Prostate gland (tissue), 2 donors: ENCODE data around the gene SMIM14. TPM values are rescaled to one million over a fixed set of nuclear protein-coding genes. Genes with fewer than 3 reads are reported as not detected.
"Not testable (repeated sequence)": the region's sequence is repeated elsewhere in the genome, so short reads cannot be mapped to it uniquely, and the experiment has no call there.

Experiments used
- DNase-seq: peaks from one replicate; pipeline ENCODE4 v3.0.0-alpha.2; 2019; ENCODE audit warnings: low spot score
- H3K27ac ChIP-seq, 2 donors: fragments of 200-600 bp; sonication (generic); 2 replicates each; pipeline ENCODE4 v1.5.1; 2017 to 2019
- H3K27me3 ChIP-seq: fragments of 200-600 bp; sonication (generic); replicated peaks from 2 replicates; pipeline ENCODE4 v1.5.1; 2019; ENCODE audit not compliant: insufficient read depth
- H3K36me3 ChIP-seq, 2 donors: fragments of 200-600 bp; sonication (generic); 1 replicate in 1 of 2; 2 replicates in 1 of 2; pipeline versions ENCODE4 v1.5.1 to v1.8.1; 2017 to 2019
- H3K4me1 ChIP-seq: fragments of 200-600 bp; sonication (generic); replicated peaks from 2 replicates; pipeline ENCODE4 v1.5.1; 2019
- H3K4me3 ChIP-seq, 2 donors: fragments of 200-600 bp; sonication (generic); 2 replicates each; pipeline ENCODE4 v1.5.1; 2017 to 2019
- H3K9me3 ChIP-seq: fragments of 200-600 bp; sonication (generic); 2 replicates; pipeline ENCODE4 v1.5.1; 2017
- CTCF ChIP-seq, 4 experiments: fragments of 200-600 bp in 2 of 4; fragments of 450-650 bp in 2 of 4; sonication (generic) in 2 of 4; IDR thresholded peaks; 1 replicate in 3 of 4; 2 replicates in 1 of 4; pipeline ENCODE4 v1.5.1; 2016 to 2019; ENCODE audit warnings: antibody characterized with exemption in 4 of 4, mild to moderate bottlenecking in 2 of 4, moderate library complexity in 2 of 4
- POLR2A ChIP-seq: fragments of 450-650 bp; IDR thresholded peaks from one replicate; pipeline ENCODE4 v1.6.1; 2016; ENCODE audit warnings: antibody characterized with exemption, mild to moderate bottlenecking
- POLR2AphosphoS5 ChIP-seq: sonication (generic); formaldehyde crosslinking; IDR thresholded peaks from one replicate; pipeline ENCODE4 v1.6.1; 2017; ENCODE audit warnings: antibody characterized with exemption
- WGBS: methylation state at CpG from one replicate; pipeline ENCODE4 v1.1.5; 2018; 5-methylcytosine and 5-hydroxymethylcytosine counted together
- intact Hi-C: fragments of 100-400 bp; cut with DNase I; formaldehyde crosslinking; loops from one replicate; pipeline ENCODE4 v1.14.2; 2022
- total RNA-seq, 2 donors: library from RNA; depleted of rRNA; stranded (reverse); fragments of >200 nt; gene quantifications; one replicate each; pipeline ENCODE4 v1.1.0, GENCODE V29; 2016

SMIM14 gene
- total RNA-seq, 2 donors from 2014 or later, result 36.1 to 101 TPM

GRCh38 chr4:39539089-39539611 is 99.5 kb downstream of the SMIM14 start:
- Histone ChIP-seq H3K4me3 (peak overlapping the region in 1 of 2 donors; percentile 6), H3K36me3 (no peaks in the 10 kb centered on the region), H3K27ac (peak overlapping the region; percentile 61 to 69), H3K9me3 (no peaks in the 10 kb centered on the region), H3K27me3 (no peaks in the 10 kb centered on the region), H3K4me1 (peaks cover 3% of the 10 kb centered on the region)
- TF ChIP-seq POLR2AphosphoS5 (peak; percentile 80), CTCF (IDR thresholded peaks at IDR 0.05) (no peak)
- 35% methylated on average over 5 of the region's 5 CpGs for WGBS
- DNase-seq, result peak; percentile 86
- intact Hi-C loops, result no loop called here

GRCh38 chr4:39533541-39533940 is 105.1 kb downstream of the SMIM14 start:
- 94% methylated on average over 5 of the region's 5 CpGs for WGBS
- no peak for TF ChIP-seq CTCF (IDR thresholded peaks at IDR 0.05)
- TF ChIP-seq POLR2AphosphoS5, result no peak
- TF ChIP-seq POLR2A, result no peak
- intact Hi-C loops, result no loop called here
- Histone ChIP-seq H3K27me3 (no peaks in the 10 kb centered on the region), H3K4me3 (no peak overlapping the region), H3K27ac (no peak overlapping the region), H3K36me3 (no peaks in the 10 kb centered on the region), H3K4me1 (no peaks in the 10 kb centered on the region), H3K9me3 (no peaks in the 10 kb centered on the region)
- no peak for DNase-seq

GRCh38 chr4:39532237-39532636 is 106.4 kb downstream of the SMIM14 start:
- H3K4me1 ChIP-seq, H3K9me3 ChIP-seq, H3K27me3 ChIP-seq, H3K4me3 ChIP-seq, H3K36me3 ChIP-seq, intact Hi-C loops, H3K27ac ChIP-seq, DNase-seq: not testable (repeated sequence)
- 80% methylated on average over 3 of the region's 3 CpGs for WGBS

GRCh38 chr4:39530682-39531081 is 108.0 kb downstream of the SMIM14 start:
- no peak for TF ChIP-seq POLR2A
- TF ChIP-seq CTCF (IDR thresholded peaks at IDR 0.05), result no peak
- TF ChIP-seq POLR2AphosphoS5, result no peak
- WGBS, result 100% methylated on average over 3 of the region's 3 CpGs

GRCh38 chr4:39529534-39529933 is 109.1 kb downstream of the SMIM14 start:
- TF ChIP-seq POLR2AphosphoS5, result no peak
- TF ChIP-seq POLR2A, result no peak
- TF ChIP-seq CTCF (IDR thresholded peaks at IDR 0.05), result no peak
- Histone ChIP-seq H3K9me3 (no peaks in the 10 kb centered on the region), H3K36me3 (no peaks in the 10 kb centered on the region), H3K4me1 (no peaks in the 10 kb centered on the region), H3K27ac (no peak overlapping the region), H3K27me3 (no peaks in the 10 kb centered on the region), H3K4me3 (no peak overlapping the region)
- no peak for DNase-seq
- intact Hi-C loops, result loop anchor here (5.0 kb wide), 1 partner anchor 168 kb away; the partner anchor contains the start of gene UBE2K
- WGBS, result 90% methylated on average over 2 of the region's 2 CpGs

More at GRCh38 chr4:39530682-39531081, 108.0 kb downstream of the SMIM14 start:
- no peak overlapping the region for H3K4me3 ChIP-seq
- intact Hi-C loops, result no loop called here
- H3K27ac ChIP-seq, result no peak overlapping the region
- no peak for DNase-seq
- no peaks in the 10 kb centered on the region for H3K27me3 ChIP-seq
- H3K9me3 ChIP-seq, result no peaks in the 10 kb centered on the region
- H3K4me1 ChIP-seq, result no peaks in the 10 kb centered on the region
- H3K36me3 ChIP-seq, result no peaks in the 10 kb centered on the region
